GM21447 (cell line): ENCODE data around the gene ZNF784.
"Not testable (repeated sequence)": the region's sequence is repeated elsewhere in the genome, so short reads cannot be mapped to it uniquely, and the experiment has no call there.

Experiments
- ATAC-seq: cut with Tn5 transposase; IDR thresholded peaks from one replicate; pipeline ENCODE4 v1.9.1; 2021; ENCODE audit not compliant: unreplicated experiment

Gene ZNF784

GRCh38 chr19:55586976-55587668, 37.2 kb downstream of the ZNF784 start:
- peak; percentile 78 for ATAC-seq

GRCh38 chr19:55585658-55586339, 38.6 kb downstream of the ZNF784 start:
- no peak for ATAC-seq

GRCh38 chr19:55584871-55585270, 39.5 kb downstream of the ZNF784 start:
- no peak for ATAC-seq

GRCh38 chr19:55583897-55584296, 40.5 kb downstream of the ZNF784 start:
- not testable (repeated sequence) for ATAC-seq

- ATAC-seq: not testable (repeated sequence)
These were observed 42.1 kb downstream of the ZNF784 start for GRCh38 chr19:55582284-55582683.

- no peak for ATAC-seq
These were observed 42.5 kb downstream of the ZNF784 start for GRCh38 chr19:55581823-55582223.

GRCh38 chr19:55581145-55581822, 43.1 kb downstream of the ZNF784 start:
- ATAC-seq: no peak

GRCh38 chr19:55580628-55581144, 43.7 kb downstream of the ZNF784 start, which contains the start of gene ZNF579:
ZNF579 (minus strand) TSS chr19:55580848; CDS start chr19:55579639, 1,209 bp downstream.
- peak; percentile 62 for ATAC-seq

- ATAC-seq: peak; percentile 15
These were observed 44.4 kb downstream of the ZNF784 start for GRCh38 chr19:55579766-55580621.

- no peak for ATAC-seq
These were observed 45.3 kb downstream of the ZNF784 start for GRCh38 chr19:55578761-55579747.

- no peak for ATAC-seq
These were observed 46.2 kb downstream of the ZNF784 start for GRCh38 chr19:55578031-55578760.

GRCh38 chr19:55576746-55577145, 47.6 kb downstream of the ZNF784 start:
- no peak for ATAC-seq

- not testable (repeated sequence) for ATAC-seq
These were observed 50.4 kb downstream of the ZNF784 start for GRCh38 chr19:55573929-55574328.
